Measurements from ENCODE around the gene ELK4. TPM values are rescaled to one million over a fixed set of nuclear protein-coding genes. Genes with fewer than 3 reads are reported as not detected.

ELK4 gene
- total RNA-seq, 1 donor from 2014 or later: 22.9 TPM

DNA sequence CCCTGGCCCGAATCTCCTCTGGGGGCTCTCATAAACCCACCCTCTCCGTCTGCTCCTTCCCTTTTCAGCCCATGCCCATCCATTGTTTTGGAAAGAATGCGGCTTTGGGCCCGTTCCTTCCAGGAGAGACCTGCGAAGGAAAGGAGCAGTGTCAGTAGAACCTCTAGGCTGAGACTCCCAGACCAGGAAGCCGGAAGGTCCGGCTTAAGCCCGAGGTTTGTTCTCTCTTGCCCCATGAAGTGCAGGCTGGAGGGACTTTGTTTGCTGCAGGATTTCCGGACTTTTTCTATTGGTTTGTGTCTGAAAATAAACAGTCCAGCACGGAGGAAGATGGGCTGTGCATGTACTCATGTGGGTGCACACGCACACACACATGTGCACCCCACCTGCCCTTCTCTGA lies 49.8 kb downstream of the ELK4 start:
- no peak for DNase-seq (ENCODE audit: low read depth, low spot score)

GRCh38 chr1:205581321-205581980 lies 50.4 kb downstream of the ELK4 start:
- no peak for DNase-seq (ENCODE audit: low read depth, low spot score)

DNA sequence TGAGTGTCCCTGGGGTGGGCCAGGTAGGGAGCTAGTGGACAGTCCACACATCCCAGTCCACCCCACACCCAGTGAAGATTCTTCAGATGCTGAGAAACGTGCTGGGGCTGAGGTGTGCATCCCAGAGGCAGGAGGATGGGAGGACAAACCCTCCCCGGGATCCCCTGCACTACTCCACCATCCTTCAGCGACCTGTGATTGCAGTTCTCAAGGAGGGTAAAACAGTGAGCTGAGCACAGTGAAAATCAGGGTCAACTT lies 51.0 kb downstream of the ELK4 start:
- DNase-seq (ENCODE audit: low read depth, low spot score): no peak

GRCh38 chr1:205580140-205580922 lies 51.5 kb downstream of the ELK4 start:
- DNase-seq (ENCODE audit: low read depth, low spot score): no peak

- no peak for DNase-seq (ENCODE audit: low read depth, low spot score)
Observed at GRCh38 chr1:205579711-205580110, 52.1 kb downstream of the ELK4 start.

DNA sequence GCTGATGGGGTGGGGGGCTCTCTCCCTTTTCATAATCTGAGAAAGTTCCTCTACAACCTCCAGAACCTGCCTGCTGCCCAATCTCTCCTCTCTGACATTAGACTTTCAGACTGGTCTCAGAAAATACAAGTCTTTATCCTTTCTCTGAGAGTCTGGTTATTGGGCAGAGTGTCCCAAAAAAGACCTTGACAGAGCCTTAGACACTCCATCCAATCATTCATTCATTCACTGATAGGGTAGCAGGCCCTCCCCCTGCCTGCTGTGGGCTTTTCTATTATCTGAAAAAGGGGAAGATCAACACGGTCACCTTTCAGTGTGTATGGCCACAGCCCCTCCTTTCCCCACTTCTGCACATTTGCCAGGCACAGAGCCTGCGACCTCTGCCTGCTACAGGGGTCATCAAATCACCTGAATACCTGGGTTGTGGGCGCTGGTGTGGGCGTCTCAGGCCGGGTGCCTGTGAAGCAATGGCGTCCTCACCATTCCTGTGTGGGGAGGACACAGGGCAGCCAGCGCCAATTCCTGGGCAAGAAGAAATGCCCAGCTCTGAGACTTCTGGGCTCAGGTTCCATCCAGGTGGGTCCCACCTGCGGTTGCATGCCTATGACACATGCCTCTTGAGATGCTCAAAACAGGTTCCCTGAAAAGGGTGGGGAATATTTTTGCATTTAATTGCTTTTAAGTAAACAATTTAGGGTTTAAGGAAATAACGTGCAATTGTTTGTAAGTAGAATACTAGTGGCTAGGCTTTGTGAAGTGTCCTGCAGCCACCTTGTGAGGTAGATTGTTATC lies 52.8 kb downstream of the ELK4 start:
- no peak for DNase-seq (ENCODE audit: low read depth, low spot score)

- no peak for DNase-seq (ENCODE audit: low read depth, low spot score)
Observed at GRCh38 chr1:205577874-205578658, 53.7 kb downstream of the ELK4 start.

DNA sequence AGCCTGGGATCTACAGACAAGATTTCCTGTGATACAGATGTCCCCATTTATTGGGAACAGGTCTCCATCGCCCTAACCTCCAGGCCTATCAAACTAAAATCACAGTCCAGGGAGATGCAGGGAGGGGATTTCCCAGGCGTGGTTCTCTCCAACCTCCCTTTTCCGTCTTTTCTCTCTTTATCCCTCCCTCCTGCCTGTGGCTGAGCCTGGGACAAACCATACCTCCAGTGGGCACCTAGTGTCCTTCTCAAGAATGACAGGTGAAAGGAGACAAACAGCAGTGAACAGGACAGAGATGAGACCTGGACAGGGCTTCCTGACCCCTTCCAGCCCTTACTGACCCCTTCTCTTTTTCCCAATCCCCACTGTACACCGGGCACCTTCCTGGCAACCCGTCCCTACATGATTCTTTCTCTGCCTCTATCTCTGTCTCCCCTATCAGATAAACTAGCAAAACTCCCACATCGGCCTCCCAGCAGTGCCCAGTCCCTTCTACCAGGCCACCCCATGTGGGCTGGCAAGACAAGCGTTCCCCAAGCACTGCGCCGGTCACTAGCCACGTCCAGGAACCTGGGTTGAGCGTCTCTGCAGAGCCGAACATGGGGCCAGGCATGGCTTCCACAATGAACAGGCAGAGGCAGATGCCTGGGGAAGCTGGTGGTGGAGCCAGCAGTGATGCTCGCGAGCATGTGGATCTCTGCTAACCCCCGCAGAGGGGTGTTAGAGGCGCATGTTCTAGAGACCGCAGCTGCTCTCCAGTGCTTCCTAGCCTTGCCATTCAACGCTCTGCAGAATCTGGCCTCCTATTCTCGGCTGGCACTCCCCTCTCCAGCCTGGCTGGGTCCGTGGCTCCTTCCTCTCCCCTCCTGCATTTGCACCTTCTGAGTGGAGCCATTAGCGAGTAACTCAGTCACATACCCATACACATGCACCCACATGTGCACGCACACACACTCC lies 54.7 kb downstream of the ELK4 start:
- DNase-seq (ENCODE audit: low read depth, low spot score): no peak

- no peak for DNase-seq (ENCODE audit: low read depth, low spot score)
Observed at GRCh38 chr1:205576011-205576410, 55.8 kb downstream of the ELK4 start.

GRCh38 chr1:205575294-205575885 lies 56.4 kb downstream of the ELK4 start:
- no peak for DNase-seq (ENCODE audit: low read depth, low spot score)

- no peak for DNase-seq (ENCODE audit: low read depth, low spot score)
Observed at GRCh38 chr1:205572421-205572820, 59.4 kb downstream of the ELK4 start.

GRCh38 chr1:205571747-205572146 lies 60.1 kb downstream of the ELK4 start:
- no peak for DNase-seq (ENCODE audit: low read depth, low spot score)

GRCh38 chr1:205570796-205571537 lies 60.8 kb downstream of the ELK4 start:
- DNase-seq (ENCODE audit: low read depth, low spot score): no peak

DNA sequence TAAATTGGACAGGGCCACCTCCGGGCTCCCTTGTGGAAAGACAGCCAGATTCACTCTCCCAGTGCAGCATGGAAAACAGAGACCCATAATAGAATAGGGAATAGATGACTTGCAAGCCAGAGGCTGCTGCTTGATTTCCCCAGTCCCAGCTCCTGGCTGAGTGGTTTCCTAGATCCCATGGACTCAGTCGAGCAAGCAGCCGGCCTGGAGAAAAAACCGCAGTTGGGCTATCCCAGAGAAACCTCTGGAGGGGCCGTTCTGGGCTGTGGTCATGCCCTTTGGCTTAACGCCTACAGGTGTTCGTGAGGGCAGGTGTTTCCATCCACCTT lies 61.7 kb downstream of the ELK4 start:
- no peak for DNase-seq (ENCODE audit: low read depth, low spot score)

GRCh38 chr1:205569411-205570172 lies 62.2 kb downstream of the ELK4 start:
- no peak for DNase-seq (ENCODE audit: low read depth, low spot score)

DNA sequence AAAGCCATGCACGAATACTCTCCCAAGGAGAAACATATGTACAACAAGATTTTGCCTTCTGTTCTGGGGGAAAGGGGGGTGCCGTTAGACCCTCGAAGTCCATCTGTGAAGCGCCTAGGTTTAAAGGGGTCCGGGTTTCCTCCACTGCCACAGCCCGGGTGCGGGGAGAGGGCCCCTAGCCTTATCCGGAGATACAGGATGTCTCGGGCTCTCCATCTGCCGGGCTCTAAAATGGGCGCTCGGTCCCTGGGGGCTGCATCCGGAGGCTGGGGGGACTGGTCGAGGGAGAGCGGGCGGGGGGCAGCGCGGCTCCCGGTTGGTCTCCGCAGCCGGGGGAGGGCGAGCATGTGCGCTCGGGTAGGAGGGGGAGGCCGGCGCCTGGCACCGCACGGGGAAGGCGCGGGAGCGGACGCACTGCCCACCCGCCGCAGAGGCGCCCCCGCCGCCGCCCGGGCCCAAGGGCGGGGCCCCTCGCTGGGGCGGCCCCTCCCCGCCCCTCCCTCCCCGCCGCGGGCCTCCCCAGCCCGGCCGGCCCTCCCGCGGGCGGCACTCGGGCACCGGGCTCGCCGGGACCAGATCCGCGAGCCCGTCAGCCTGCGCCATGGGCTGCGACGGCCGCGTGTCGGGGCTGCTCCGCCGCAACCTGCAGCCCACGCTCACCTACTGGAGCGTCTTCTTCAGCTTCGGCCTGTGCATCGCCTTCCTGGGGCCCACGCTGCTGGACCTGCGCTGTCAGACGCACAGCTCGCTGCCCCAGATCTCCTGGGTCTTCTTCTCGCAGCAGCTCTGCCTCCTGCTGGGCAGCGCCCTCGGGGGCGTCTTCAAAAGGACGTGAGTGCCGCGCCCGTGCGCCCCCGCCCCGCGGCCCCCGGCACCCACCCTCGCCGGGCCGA lies 63.1 kb downstream of the ELK4 start:
- DNase-seq (ENCODE audit: low read depth, low spot score): no peak

GRCh38 chr1:205568135-205568468 lies 63.7 kb downstream of the ELK4 start:
- no peak for DNase-seq (ENCODE audit: low read depth, low spot score)

DNA sequence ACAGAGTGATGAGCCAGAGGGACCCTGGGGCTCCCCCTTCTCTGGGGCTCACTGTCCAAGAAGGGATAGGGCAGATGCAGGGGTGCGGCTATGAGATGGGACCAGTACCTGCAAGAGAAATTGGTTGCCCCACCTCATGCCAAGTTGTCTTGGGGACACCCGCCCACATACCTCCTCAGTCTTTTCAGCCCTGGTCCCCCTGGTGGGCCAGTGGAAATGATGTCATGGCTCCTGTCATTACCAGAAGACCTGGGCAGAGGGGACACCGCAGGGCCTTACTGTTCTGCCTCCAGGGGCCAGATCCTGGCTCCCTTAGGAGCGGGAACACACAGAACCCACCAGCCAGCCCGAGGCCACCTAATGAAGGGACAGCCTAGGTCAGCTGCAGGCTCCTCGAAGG lies 64.1 kb downstream of the ELK4 start:
- DNase-seq (ENCODE audit: low read depth, low spot score): no peak
